B cell (primary cell): ENCODE data around the gene CITED4. TPM values are rescaled to one million over a fixed set of nuclear protein-coding genes. Genes with fewer than 3 reads are reported as not detected.

Source experiments
- ATAC-seq: fragments of 200-7000 bp; cut with Tn5 transposase; one replicate; pipeline ENCODE4 v1.10.0; 2021; ENCODE audit warnings: low read depth, mild to moderate bottlenecking, moderate number of reproducible peaks, moderate library complexity
- CTCF ChIA-PET: fragments of 350-600 bp; sonication (Branson Sonifier 250); formaldehyde crosslinking; loops from one replicate; lab custom pipeline; 2021; ENCODE audit warnings: antibody characterized with exemption, inconsistent platforms; lab: Charles Lee
- POLR2A ChIA-PET: fragments of 350-600 bp; sonication (Branson Sonifier 250); formaldehyde crosslinking; loops from one replicate; lab custom pipeline; 2021; ENCODE audit warnings: antibody characterized with exemption; lab: Charles Lee
- DNase-seq: peaks from one replicate; pipeline ENCODE4 v3.0.0; 2013
- H2AFZ ChIP-seq: 2 replicates; pipeline ENCODE4 v1.6.1; 2012; ENCODE audit warnings: mild to moderate bottlenecking, low read depth, low read length; ENCODE audit not compliant: insufficient read depth, poor library complexity, severe bottlenecking
- H3K27ac ChIP-seq, 2 donors: 1 replicate in 1 of 2; 2 replicates in 1 of 2; pipeline ENCODE4 v1.5.1; 2012 to 2013; ENCODE audit warnings: low read length in 2 of 2, mild to moderate bottlenecking in 2 of 2, moderate library complexity in 1 of 2
- H3K27me3 ChIP-seq, 4 experiments: fragments of 200-600 bp in 1 of 4; sonication (generic) in 1 of 4; replicated peaks in 1 of 4; 1 replicate in 2 of 4; 2 replicates in 2 of 4; pipeline versions ENCODE4 v1.6.1 to v1.7.0; 2013 to 2016; ENCODE audit warnings: low read length in 3 of 4, mild to moderate bottlenecking in 2 of 4, mixed read lengths in 1 of 4, moderate library complexity in 1 of 4; ENCODE audit not compliant: insufficient read depth in 4 of 4, control insufficient read depth in 3 of 4; ENCODE audit errors: control extremely low read depth in 1 of 4
- H3K36me3 ChIP-seq, 2 experiments: replicated peaks in 1 of 2; 1 replicate in 1 of 2; 2 replicates in 1 of 2; pipeline versions ENCODE4 v1.6.1 to v1.7.1; 2013; ENCODE audit warnings: low read length in 1 of 2; ENCODE audit not compliant: insufficient read depth in 2 of 2, control insufficient read depth in 1 of 2; ENCODE audit errors: control extremely low read depth in 1 of 2, extremely low read depth in 1 of 2
- H3K4me1 ChIP-seq, 2 donors: fragments of 200-600 bp in 1 of 2; sonication (generic) in 1 of 2; 1 replicate in 1 of 2; 2 replicates in 1 of 2; pipeline versions ENCODE4 v1.5.1 to v1.6.1; 2013 to 2017; ENCODE audit warnings: low read length in 2 of 2; ENCODE audit not compliant: control insufficient read depth in 2 of 2, insufficient read depth in 2 of 2
- H3K4me2 ChIP-seq: replicated peaks from 2 replicates; pipeline ENCODE3; 2012; ENCODE audit warnings: mild to moderate bottlenecking, low read depth, low read length; ENCODE audit not compliant: poor library complexity, severe bottlenecking
- H3K4me3 ChIP-seq, 5 experiments: fragments of 200-600 bp in 1 of 5; sonication (generic) in 1 of 5; 1 replicate in 3 of 5; 2 replicates in 2 of 5; pipeline versions ENCODE4 v1.5.1 to v1.7.0; 2011 to 2016; ENCODE audit warnings: low read length in 4 of 5, mild to moderate bottlenecking in 4 of 5, low read depth in 2 of 5, control low read depth in 1 of 5, moderate library complexity in 1 of 5; ENCODE audit not compliant: insufficient read depth in 1 of 5; ENCODE audit errors: control extremely low read depth in 1 of 5, extremely low read depth in 1 of 5
- H3K79me2 ChIP-seq: fragments of 200-600 bp; sonication (generic); one replicate; pipeline ENCODE4 v1.6.0; 2016; ENCODE audit warnings: low read length; ENCODE audit not compliant: control insufficient read depth, insufficient read depth
- H3K9ac ChIP-seq: fragments of 200-600 bp; sonication (generic); 2 replicates; pipeline ENCODE4 v1.6.1; 2017; ENCODE audit warnings: mild to moderate bottlenecking, low read length, moderate library complexity
- H3K9me3 ChIP-seq, 3 donors: one replicate each; pipeline versions ENCODE4 v1.6.1 to v1.7.1; 2013; ENCODE audit warnings: low read length in 2 of 3; ENCODE audit not compliant: control insufficient read depth in 2 of 3, insufficient read depth in 1 of 3; ENCODE audit errors: control extremely low read depth in 1 of 3
- H4K20me1 ChIP-seq: 2 replicates; pipeline ENCODE4 v1.6.0; 2012; ENCODE audit warnings: mild to moderate bottlenecking, low read length; ENCODE audit not compliant: insufficient read depth, control insufficient read depth, poor library complexity, severe bottlenecking
- H3K27ac Mint-ChIP-seq: one replicate; pipeline ENCODE4 v1.8.0; 2021; ENCODE audit warnings: mixed read lengths
- H3K27me3 Mint-ChIP-seq: one replicate; pipeline ENCODE4 v1.8.0; 2021; ENCODE audit warnings: mixed read lengths
- H3K4me1 Mint-ChIP-seq: one replicate; pipeline ENCODE4 v1.8.0; 2021; ENCODE audit warnings: mixed read lengths
- H3K4me3 Mint-ChIP-seq: one replicate; pipeline ENCODE4 v1.8.0; 2021; ENCODE audit warnings: mixed read lengths
- H3K9me3 Mint-ChIP-seq: one replicate; pipeline ENCODE4 v1.8.0; 2022; ENCODE audit warnings: mixed read lengths; ENCODE audit not compliant: insufficient read depth
- EZH2 ChIP-seq: IDR thresholded peaks from 2 replicates; pipeline ENCODE4 v1.6.1; 2012; ENCODE audit warnings: borderline replicate concordance, low read depth, mild to moderate bottlenecking, moderate library complexity, low read length; ENCODE audit not compliant: insufficient read depth, poor library complexity, severe bottlenecking
- WGBS: methylation state at CpG from one replicate; pipeline ENCODE4 v1.1.5; 2013; ENCODE audit warnings: missing lambda C conversion rate; ENCODE audit not compliant: insufficient coverage; 5-methylcytosine and 5-hydroxymethylcytosine counted together
- intact Hi-C: fragments of 100-400 bp; cut with micrococcal nuclease; formaldehyde crosslinking; loops from one replicate; pipeline ENCODE4 v1.10.0; 2022
- polyA plus RNA-seq: library from polyadenylated mRNA; depleted of rRNA; stranded (reverse); fragments of >200 nt; gene quantifications from 2 replicates; pipeline ENCODE4 v1.2.3, GENCODE V29; 2012
- total RNA-seq, 2 donors: library from RNA; stranded (reverse); fragments of 120-200 nt in 1 of 2; gene quantifications; 1 replicate in 1 of 2; 2 replicates in 1 of 2; pipeline versions ENCODE4 v1.2.3 to v1.2.4, GENCODE V29; 2013 to 2022
- TF ChIP-seq, protein P1 (sequence below): fragments of 200-600 bp; IDR thresholded peaks from one replicate; pipeline ENCODE4 v1.8.0; 2022; ENCODE audit warnings: antibody characterized with exemption, mild to moderate bottlenecking

CITED4 gene
- total and polyA plus RNA-seq, 2 donors (not counting 1 experiment from before 2014, with no cell fraction given) = 3.2 to 5.6 TPM

- WGBS = 92% methylated on average over 5 of the region's 5 CpGs
- H3K27me3 ChIP-seq = peaks cover 0 to 17% (median 1%) of the 10 kb centered on the region in 4 experiments
- peaks cover 6% of the 10 kb centered on the region for H3K4me1 Mint-ChIP-seq
- DNase-seq = no peak
- H3K4me3 Mint-ChIP-seq = no peak overlapping the region
- no peak overlapping the region for H3K4me3 ChIP-seq
- no peaks in the 10 kb centered on the region for H3K36me3 ChIP-seq
- no peaks in the 10 kb centered on the region for H3K79me2 ChIP-seq
- ChIA-PET CTCF (interaction anchor here (0.9 to 8.7 kb wide), 7 partner anchors 9 to 262 kb away, joined by 3 to 193 read pairs (median 4); no protein-coding TSS in a partner anchor), POLR2A (no interaction called here)
- no peak overlapping the region for H3K27ac Mint-ChIP-seq
- H2AFZ ChIP-seq = no peak overlapping the region
- no peaks in the 10 kb centered on the region for H3K9me3 Mint-ChIP-seq
- H3K4me2 ChIP-seq = no peak overlapping the region
- H4K20me1 ChIP-seq = no peaks in the 10 kb centered on the region
- H3K27me3 Mint-ChIP-seq = peaks cover 9% of the 10 kb centered on the region
- H3K9me3 ChIP-seq = no peaks in the 10 kb centered on the region
- ATAC-seq = no peak
- H3K27ac ChIP-seq = no peak overlapping the region
- H3K9ac ChIP-seq = no peak overlapping the region
- TF ChIP-seq, protein P1, sequence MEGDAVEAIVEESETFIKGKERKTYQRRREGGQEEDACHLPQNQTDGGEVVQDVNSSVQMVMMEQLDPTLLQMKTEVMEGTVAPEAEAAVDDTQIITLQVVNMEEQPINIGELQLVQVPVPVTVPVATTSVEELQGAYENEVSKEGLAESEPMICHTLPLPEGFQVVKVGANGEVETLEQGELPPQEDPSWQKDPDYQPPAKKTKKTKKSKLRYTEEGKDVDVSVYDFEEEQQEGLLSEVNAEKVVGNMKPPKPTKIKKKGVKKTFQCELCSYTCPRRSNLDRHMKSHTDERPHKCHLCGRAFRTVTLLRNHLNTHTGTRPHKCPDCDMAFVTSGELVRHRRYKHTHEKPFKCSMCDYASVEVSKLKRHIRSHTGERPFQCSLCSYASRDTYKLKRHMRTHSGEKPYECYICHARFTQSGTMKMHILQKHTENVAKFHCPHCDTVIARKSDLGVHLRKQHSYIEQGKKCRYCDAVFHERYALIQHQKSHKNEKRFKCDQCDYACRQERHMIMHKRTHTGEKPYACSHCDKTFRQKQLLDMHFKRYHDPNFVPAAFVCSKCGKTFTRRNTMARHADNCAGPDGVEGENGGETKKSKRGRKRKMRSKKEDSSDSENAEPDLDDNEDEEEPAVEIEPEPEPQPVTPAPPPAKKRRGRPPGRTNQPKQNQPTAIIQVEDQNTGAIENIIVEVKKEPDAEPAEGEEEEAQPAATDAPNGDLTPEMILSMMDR = no peak
- no peak for TF ChIP-seq EZH2
- H3K4me1 ChIP-seq = peaks cover 4% of the 10 kb centered on the region in 2 donors
- intact Hi-C loops = loop anchor here (5.0 kb wide), 1 partner anchor 712 kb away; no protein-coding TSS in a partner anchor
These were observed 8.3 kb downstream of the CITED4 start for GRCh38 chr1:40853885-40854170.

DNA sequence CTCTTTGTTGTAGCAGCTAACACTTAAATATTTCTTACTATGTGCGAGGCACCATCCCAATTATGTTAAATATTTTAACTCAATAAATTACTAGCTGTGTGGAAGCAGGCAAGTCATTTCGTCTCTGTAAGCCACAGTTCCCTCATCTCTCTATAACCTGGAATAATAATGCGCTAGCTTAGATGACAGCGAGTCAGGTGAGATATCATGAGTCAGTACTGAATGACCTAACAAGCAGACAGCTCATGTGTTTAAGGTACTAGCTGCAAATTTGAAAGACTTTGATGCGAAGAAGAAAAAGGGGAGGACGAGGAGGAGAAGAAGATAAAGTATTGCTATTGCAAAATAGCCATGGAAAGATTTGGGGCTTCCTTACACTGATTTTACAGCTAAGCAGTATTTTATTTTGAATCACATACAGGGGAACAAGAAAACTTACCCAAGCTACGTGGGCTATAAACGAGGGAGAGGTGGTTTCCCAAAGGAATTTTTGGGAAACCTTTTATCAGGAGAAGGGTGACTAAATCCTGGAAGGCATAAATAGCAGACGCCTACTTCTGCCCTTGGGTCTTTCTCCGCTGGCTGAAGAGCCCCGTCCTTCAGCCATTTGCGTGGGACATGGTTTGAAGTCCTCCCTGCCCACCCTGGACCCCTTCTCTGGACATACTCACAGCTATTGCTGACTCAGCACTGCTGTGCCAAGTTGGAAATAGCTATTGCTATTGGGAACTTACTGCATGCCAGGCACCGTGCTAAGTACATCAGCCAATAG, 8.9 kb downstream of the CITED4 start:
- H3K36me3 ChIP-seq = no peaks in the 10 kb centered on the region
- POLR2A ChIA-PET = interaction anchor here (0.6 kb wide), 1 partner anchor 116 kb away, joined by 9 read pairs; no protein-coding TSS in a partner anchor

More for the DNA sequence above, 8.9 kb downstream of the CITED4 start:
- Mint-ChIP-seq H3K4me3 (no peak overlapping the region), H3K9me3 (no peaks in the 10 kb centered on the region), H3K4me1 (peaks cover 6% of the 10 kb centered on the region), H3K27me3 (peaks cover 8% of the 10 kb centered on the region), H3K27ac (no peak overlapping the region)
- Histone ChIP-seq H3K79me2 (no peaks in the 10 kb centered on the region), H3K4me2 (no peak overlapping the region), H3K4me3 (no peak overlapping the region), H4K20me1 (no peaks in the 10 kb centered on the region), H3K4me1 (peaks cover 4% of the 10 kb centered on the region in 2 donors), H3K27me3 (peaks cover 0 to 15% (median 0%) of the 10 kb centered on the region in 4 experiments), H3K27ac (no peak overlapping the region), H2AFZ (no peak overlapping the region), H3K9me3 (no peaks in the 10 kb centered on the region), H3K9ac (no peak overlapping the region)
- intact Hi-C loops = loop anchor here (5.0 kb wide), 1 partner anchor 711 kb away; no protein-coding TSS in a partner anchor
- 100% methylated on average over 5 of the region's 13 CpGs for WGBS
- DNase-seq (no peak), ATAC-seq (no peak)
- TF ChIP-seq, protein P1 = no peak
- no peak for TF ChIP-seq EZH2
- CTCF ChIA-PET = interaction anchor here (0.9 to 8.7 kb wide), 7 partner anchors 9 to 262 kb away, joined by 3 to 193 read pairs (median 4); no protein-coding TSS in a partner anchor
